Spleen (tissue), 11 donors: Measurements from ENCODE around the gene DNMT3B. TPM values are rescaled to one million over a fixed set of nuclear protein-coding genes. Genes with fewer than 3 reads are reported as not detected.
A peak's percentile ranks its signal among the peaks of the same experiment; 100 is the strongest.

Experiments used
- DNase-seq: peaks from one replicate; pipeline ENCODE4 v3.0.0-alpha.2; 2020
- H3K27ac ChIP-seq, 8 donors: fragments of 200-600 bp; sonication (generic) in 7 of 8; 1 replicate in 4 of 8; 2 replicates in 4 of 8; pipeline versions ENCODE4 v1.5.0 to v1.8.0; 2016 to 2021; ENCODE audit warnings: inconsistent platforms in 4 of 8, mild to moderate bottlenecking in 4 of 8, moderate library complexity in 1 of 8
- H3K27me3 ChIP-seq, 7 donors: fragments of 200-600 bp; sonication (generic) in 6 of 7; replicated peaks in 1 of 7; 1 replicate in 4 of 7; 2 replicates in 3 of 7; pipeline versions ENCODE4 v1.5.0 to v1.8.0; 2016 to 2021; ENCODE audit warnings: inconsistent platforms in 3 of 7, mild to moderate bottlenecking in 1 of 7
- H3K36me3 ChIP-seq, 6 donors: fragments of 200-600 bp; sonication (generic) in 5 of 6; 1 replicate in 4 of 6; 2 replicates in 2 of 6; pipeline versions ENCODE4 v1.5.0 to v1.8.0; 2016 to 2021; ENCODE audit warnings: inconsistent platforms in 2 of 6
- H3K4me1 ChIP-seq, 6 donors: fragments of 200-600 bp; sonication (generic) in 5 of 6; 1 replicate in 3 of 6; 2 replicates in 3 of 6; pipeline versions ENCODE4 v1.5.0 to v1.8.0; 2016 to 2021; ENCODE audit warnings: inconsistent platforms in 3 of 6
- H3K4me3 ChIP-seq, 8 donors: fragments of 200-600 bp; sonication (generic) in 7 of 8; 1 replicate in 4 of 8; 2 replicates in 4 of 8; pipeline versions ENCODE4 v1.5.0 to v1.8.0; 2016 to 2021; ENCODE audit warnings: inconsistent platforms in 4 of 8, mild to moderate bottlenecking in 4 of 8, moderate library complexity in 2 of 8
- H3K9me3 ChIP-seq, 8 donors: fragments of 200-600 bp; sonication (generic) in 7 of 8; 1 replicate in 4 of 8; 2 replicates in 4 of 8; pipeline versions ENCODE4 v1.5.0 to v1.8.0; 2016 to 2021; ENCODE audit warnings: inconsistent platforms in 4 of 8
- POLR2A ChIP-seq, 3 donors: fragments of 450-650 bp; IDR thresholded peaks; one replicate each; pipeline ENCODE4 v1.5.1; 2017; ENCODE audit warnings: antibody characterized with exemption in 3 of 3, mild to moderate bottlenecking in 1 of 3
- POLR2AphosphoS5 ChIP-seq, 3 donors: sonication (generic); formaldehyde crosslinking; IDR thresholded peaks; one replicate each; pipeline ENCODE4 v1.5.1; 2017; ENCODE audit warnings: antibody characterized with exemption in 3 of 3
- WGBS, 5 donors: extraction: QIAGEN DNeasy Blood & Tissue Kit in 3 of 5; methylation state at CpG; one replicate each; pipeline versions ENCODE4 v1.1.5 to v1.1.7; 2013 to 2018; 5-methylcytosine and 5-hydroxymethylcytosine counted together
- intact Hi-C: fragments of 100-400 bp; cut with DNase I; formaldehyde crosslinking; loops from one replicate; pipeline ENCODE4 v1.15.0; 2023; ENCODE audit warnings: low total_unique reads
- polyA plus RNA-seq, 3 donors: library from polyadenylated mRNA; stranded (reverse); fragments of 200-250 nt; gene quantifications; one replicate each; pipeline ENCODE4 v1.2.1, GENCODE V29; 2013
- total RNA-seq, 7 donors: library from RNA; depleted of rRNA in 3 of 7; stranded (reverse); fragments of >200 nt in 3 of 7; fragmentation: NEBNext Ultra II Directional in 4 of 7; extraction: Animal tissue kit (Norgen Biotek cat#: 25700) in 4 of 7; gene quantifications; one replicate each; pipeline versions ENCODE4 v1.1.0 to v1.2.1, GENCODE V29; 2016 to 2021
- TF ChIP-seq, protein P1 (sequence below), 11 experiments: fragments of 200-600 bp in 7 of 11; fragments of 450-650 bp in 4 of 11; sonication (generic) in 4 of 11; IDR thresholded peaks in 8 of 11; conservative IDR thresholded peaks in 3 of 11; 1 replicate in 7 of 11; 2 replicates in 4 of 11; pipeline versions ENCODE4 v1.4.0 to v1.8.0; 2016 to 2021; ENCODE audit warnings: antibody characterized with exemption in 11 of 11, inconsistent platforms in 4 of 11, mild to moderate bottlenecking in 1 of 11
- donor health status: healthy with polysubstance abuse.
- donor health status: DM: no; HTN: no; CAD: no; lungs with moderate emphysema.
- donor health status: DM: no; HTN: no; CAD: no.
- donor health status: Bipolar disorder and iron deficiency.
- donor health status: healthy.
- donor health status: DM: no; HTN: no; CAD: no.
- donor health status: DM: yes; HTN: yes; CAD: no.

Gene DNMT3B
- total and polyA plus RNA-seq, 10 donors, result 0.20 to 1.6 (median 0.99) TPM

DNA sequence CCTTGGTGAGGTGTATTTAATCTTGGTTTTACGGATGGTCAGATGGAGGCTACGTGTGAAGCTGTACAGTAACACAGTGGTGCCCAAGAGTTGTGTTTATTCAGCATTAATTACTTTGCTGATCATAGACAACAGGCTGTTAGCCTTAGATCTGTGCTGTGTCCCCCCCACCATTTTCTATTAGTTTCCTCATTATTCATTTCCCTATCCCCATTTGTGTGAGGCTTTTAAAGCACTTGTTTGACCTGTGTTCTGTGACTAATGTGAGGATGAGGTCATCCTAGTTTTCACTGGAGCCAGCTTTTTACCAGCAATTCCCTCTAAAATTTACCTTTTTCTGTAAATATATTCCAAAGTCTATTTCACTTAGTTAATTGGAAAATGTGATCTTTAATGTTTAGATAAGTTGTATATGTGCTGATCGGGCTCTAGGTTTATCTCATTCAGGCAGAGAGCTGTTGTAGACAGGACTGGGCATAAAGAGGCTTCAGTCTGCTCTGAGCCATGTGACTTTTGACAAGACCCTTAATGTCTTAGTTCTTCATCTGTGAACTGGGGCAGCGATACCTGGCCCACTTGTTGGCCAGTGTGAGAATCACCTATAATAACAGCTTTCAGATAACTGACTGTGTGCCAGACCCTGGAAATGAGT lies 66.0 kb downstream of the DNMT3B start:
- Histone ChIP-seq H3K27me3 (no peaks in the 10 kb centered on the region), H3K4me3 (no peak overlapping the region), H3K4me1 (peaks cover 0 to 88% (median 39%) of the 10 kb centered on the region in 6 donors), H3K9me3 (no peaks in the 10 kb centered on the region), H3K27ac (peak overlapping the region in 3 of 8 donors; percentile 16 to 81 (median 28)), H3K36me3 (peaks cover 0 to 77% (median 37%) of the 10 kb centered on the region in 6 donors)
- DNase-seq, result no peak
- TF ChIP-seq POLR2A (IDR thresholded peaks at IDR 0.05) (no peak), POLR2AphosphoS5 (IDR thresholded peaks at IDR 0.05) (no peak)
- TF ChIP-seq, protein P1, sequence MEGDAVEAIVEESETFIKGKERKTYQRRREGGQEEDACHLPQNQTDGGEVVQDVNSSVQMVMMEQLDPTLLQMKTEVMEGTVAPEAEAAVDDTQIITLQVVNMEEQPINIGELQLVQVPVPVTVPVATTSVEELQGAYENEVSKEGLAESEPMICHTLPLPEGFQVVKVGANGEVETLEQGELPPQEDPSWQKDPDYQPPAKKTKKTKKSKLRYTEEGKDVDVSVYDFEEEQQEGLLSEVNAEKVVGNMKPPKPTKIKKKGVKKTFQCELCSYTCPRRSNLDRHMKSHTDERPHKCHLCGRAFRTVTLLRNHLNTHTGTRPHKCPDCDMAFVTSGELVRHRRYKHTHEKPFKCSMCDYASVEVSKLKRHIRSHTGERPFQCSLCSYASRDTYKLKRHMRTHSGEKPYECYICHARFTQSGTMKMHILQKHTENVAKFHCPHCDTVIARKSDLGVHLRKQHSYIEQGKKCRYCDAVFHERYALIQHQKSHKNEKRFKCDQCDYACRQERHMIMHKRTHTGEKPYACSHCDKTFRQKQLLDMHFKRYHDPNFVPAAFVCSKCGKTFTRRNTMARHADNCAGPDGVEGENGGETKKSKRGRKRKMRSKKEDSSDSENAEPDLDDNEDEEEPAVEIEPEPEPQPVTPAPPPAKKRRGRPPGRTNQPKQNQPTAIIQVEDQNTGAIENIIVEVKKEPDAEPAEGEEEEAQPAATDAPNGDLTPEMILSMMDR (IDR thresholded peaks at IDR 0.05 in 8 of 11, conservative IDR thresholded peaks at IDR 0.05 in 3 of 11), result no peak
- intact Hi-C loops, result no loop called here
- 88 to 98% (median 94%) methylated on average over 4 of the region's 4 CpGs for WGBS, 5 donors

DNA sequence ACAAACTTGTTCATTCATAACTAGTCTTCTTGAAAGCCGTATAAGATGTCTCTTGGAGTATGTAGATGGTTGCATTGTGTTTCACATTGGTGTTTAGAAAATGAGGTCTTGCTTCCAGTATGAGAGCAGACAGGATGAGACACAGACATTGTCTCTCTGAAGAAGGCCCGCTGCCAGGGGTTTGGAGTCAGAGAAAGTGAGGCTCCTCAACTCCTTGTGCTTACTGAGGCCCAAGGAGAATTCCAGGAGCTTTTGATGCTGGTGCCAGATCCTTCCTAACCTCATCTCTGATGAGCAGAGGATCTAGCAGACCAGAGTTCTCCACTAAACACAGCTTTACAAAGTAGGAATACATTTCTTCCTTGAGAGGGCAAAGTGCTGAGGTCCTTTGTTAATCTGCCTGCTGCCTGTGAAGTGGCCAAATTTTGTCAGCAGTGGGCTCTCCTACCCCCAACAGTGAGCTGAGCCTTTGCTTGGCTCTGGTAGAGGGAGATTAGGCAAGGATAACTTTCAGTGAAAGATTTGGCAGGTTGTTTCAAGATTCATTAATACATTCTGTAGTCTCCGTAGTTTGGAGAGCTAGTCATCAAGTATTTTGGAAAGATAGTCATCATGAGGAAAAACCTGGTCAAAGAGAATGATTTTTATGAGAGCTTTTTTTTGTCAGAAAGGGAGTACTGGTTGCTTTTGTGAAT lies 67.3 kb downstream of the DNMT3B start:
- no peaks in the 10 kb centered on the region for H3K9me3 ChIP-seq
- no peaks in the 10 kb centered on the region for H3K27me3 ChIP-seq
- intact Hi-C loops, result no loop called here
- peak overlapping the region in 6 of 8 donors; percentile 33 to 83 (median 76) for H3K27ac ChIP-seq
- DNase-seq, result no peak
- 83 to 93% (median 87%) methylated on average over 2 to 3 of the region's 3 CpGs for WGBS, 5 donors
- no peak for TF ChIP-seq POLR2AphosphoS5 (IDR thresholded peaks at IDR 0.05)
- TF ChIP-seq POLR2A (IDR thresholded peaks at IDR 0.05), result no peak
- TF ChIP-seq, protein P1 (IDR thresholded peaks at IDR 0.05 in 8 of 11, conservative IDR thresholded peaks at IDR 0.05 in 3 of 11), result no peak
- H3K4me1 ChIP-seq, result peaks cover 0 to 85% (median 27%) of the 10 kb centered on the region in 6 donors
- H3K4me3 ChIP-seq, result no peak overlapping the region
- peaks cover 0 to 90% (median 46%) of the 10 kb centered on the region in 6 donors for H3K36me3 ChIP-seq

DNA sequence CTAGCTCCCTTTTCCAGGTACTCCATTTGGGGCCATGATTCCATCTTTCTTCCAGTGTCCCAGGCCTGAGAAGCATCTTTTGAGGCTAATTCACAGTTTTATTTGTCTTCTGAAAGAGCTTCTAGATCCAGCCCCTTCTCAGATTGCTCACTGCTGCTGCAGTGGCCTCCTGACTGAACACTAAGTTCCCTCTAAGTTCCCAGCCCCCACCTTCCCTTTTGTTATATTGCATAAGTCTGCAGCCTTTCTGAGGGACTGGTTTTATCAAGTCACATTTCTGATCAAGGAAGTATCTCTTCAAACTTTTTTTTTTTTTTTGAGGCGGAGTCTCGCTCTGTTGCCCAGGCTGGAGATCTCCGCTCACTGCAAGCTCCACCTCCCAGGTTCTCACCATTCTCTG lies 68.3 kb downstream of the DNMT3B start:
- no peak overlapping the region for H3K4me3 ChIP-seq

More for the DNA sequence above, 68.3 kb downstream of the DNMT3B start:
- TF ChIP-seq POLR2AphosphoS5 (IDR thresholded peaks at IDR 0.05), result peak in 1 of 3 donors; percentile 45
- TF ChIP-seq, protein P1 (IDR thresholded peaks at IDR 0.05 in 8 of 11, conservative IDR thresholded peaks at IDR 0.05 in 3 of 11), result no peak
- TF ChIP-seq POLR2A (IDR thresholded peaks at IDR 0.05), result no peak
- DNase-seq, result no peak
- no peaks in the 10 kb centered on the region for H3K27me3 ChIP-seq
- peaks cover 0 to 75% (median 26%) of the 10 kb centered on the region in 6 donors for H3K4me1 ChIP-seq
- intact Hi-C loops, result no loop called here
- peaks cover 0 to 97% (median 53%) of the 10 kb centered on the region in 6 donors for H3K36me3 ChIP-seq
- peak overlapping the region in 6 of 8 donors; percentile 33 to 83 (median 76) for H3K27ac ChIP-seq
- no peaks in the 10 kb centered on the region for H3K9me3 ChIP-seq
- 61 to 90% (median 76%) methylated on average over 3 of the region's 3 CpGs for WGBS, 5 donors
